ENCODE results near the gene NUP214. TPM values are rescaled to one million over a fixed set of nuclear protein-coding genes. Genes with fewer than 3 reads are reported as not detected.

The NUP214 gene
- total and polyA plus RNA-seq, 9 donors: 21.2 to 35.6 (median 29.7) TPM

- Histone ChIP-seq H3K27ac (ENCODE audit: low read length) (no peak overlapping the region), H3K9me3 (replicated peaks; ENCODE audit: control insufficient read depth, low read depth, low read length) (no peaks in the 10 kb centered on the region), H3K4me1 (ENCODE audit: control insufficient read depth, insufficient read depth, low read length) (no peaks in the 10 kb centered on the region), H3K4me3 (ENCODE audit: low read length) (no peak overlapping the region), H3K36me3 (ENCODE audit: control insufficient read depth, insufficient read depth, low read length) (peaks cover 63% of the 10 kb centered on the region), H3K27me3 (ENCODE audit: control insufficient read depth, insufficient read depth, low read length) (no peaks in the 10 kb centered on the region)
- no peak for DNase-seq
- WGBS (ENCODE audit: insufficient coverage): 90% methylated on average over 2 of the region's 2 CpGs
These were observed 13.3 kb downstream of the NUP214 start for GRCh38 chr9:131138676-131139075.

GRCh38 chr9:131140112-131140511 is 14.7 kb downstream of the NUP214 start:
- no peaks in the 10 kb centered on the region for H3K27me3 ChIP-seq (ENCODE audit: control insufficient read depth, insufficient read depth, low read length)
- H3K4me3 ChIP-seq (ENCODE audit: low read length): no peak overlapping the region
- DNase-seq: no peak
- no peaks in the 10 kb centered on the region for H3K4me1 ChIP-seq (ENCODE audit: control insufficient read depth, insufficient read depth, low read length)
- H3K9me3 ChIP-seq (replicated peaks; ENCODE audit: control insufficient read depth, low read depth, low read length): no peaks in the 10 kb centered on the region
- peaks cover 60% of the 10 kb centered on the region for H3K36me3 ChIP-seq (ENCODE audit: control insufficient read depth, insufficient read depth, low read length)
- WGBS (ENCODE audit: insufficient coverage): 83% methylated on average over 4 of the region's 4 CpGs
- no peak overlapping the region for H3K27ac ChIP-seq (ENCODE audit: low read length)

- H3K4me3 ChIP-seq (ENCODE audit: low read length): no peak overlapping the region
- H3K27ac ChIP-seq (ENCODE audit: low read length): no peak overlapping the region
- no peaks in the 10 kb centered on the region for H3K27me3 ChIP-seq (ENCODE audit: control insufficient read depth, insufficient read depth, low read length)
- H3K36me3 ChIP-seq (ENCODE audit: control insufficient read depth, insufficient read depth, low read length): peaks cover 62% of the 10 kb centered on the region
- no peaks in the 10 kb centered on the region for H3K9me3 ChIP-seq (replicated peaks; ENCODE audit: control insufficient read depth, low read depth, low read length)
- no CpG with 5 or more reads among the region's 3 CpGs for WGBS (ENCODE audit: insufficient coverage)
- no peak for DNase-seq
- H3K4me1 ChIP-seq (ENCODE audit: control insufficient read depth, insufficient read depth, low read length): no peaks in the 10 kb centered on the region
These were observed 15.2 kb downstream of the NUP214 start for GRCh38 chr9:131140550-131140949.

- H3K36me3 ChIP-seq (ENCODE audit: control insufficient read depth, insufficient read depth, low read length): peaks cover 59% of the 10 kb centered on the region
- no CpG with 5 or more reads among the region's 3 CpGs for WGBS (ENCODE audit: insufficient coverage)
- no peaks in the 10 kb centered on the region for H3K27me3 ChIP-seq (ENCODE audit: control insufficient read depth, insufficient read depth, low read length)
- no peak overlapping the region for H3K4me3 ChIP-seq (ENCODE audit: low read length)
- H3K27ac ChIP-seq (ENCODE audit: low read length): no peak overlapping the region
- no peaks in the 10 kb centered on the region for H3K9me3 ChIP-seq (replicated peaks; ENCODE audit: control insufficient read depth, low read depth, low read length)
- H3K4me1 ChIP-seq (ENCODE audit: control insufficient read depth, insufficient read depth, low read length): no peaks in the 10 kb centered on the region
- DNase-seq: no peak
These were observed 16.8 kb downstream of the NUP214 start for GRCh38 chr9:131142160-131142559.

GRCh38 chr9:131144201-131144600 is 18.8 kb downstream of the NUP214 start:
- Histone ChIP-seq H3K36me3 (ENCODE audit: control insufficient read depth, insufficient read depth, low read length) (peaks cover 61% of the 10 kb centered on the region), H3K27ac (ENCODE audit: low read length) (no peak overlapping the region), H3K4me3 (ENCODE audit: low read length) (no peak overlapping the region), H3K9me3 (replicated peaks; ENCODE audit: control insufficient read depth, low read depth, low read length) (no peaks in the 10 kb centered on the region), H3K4me1 (ENCODE audit: control insufficient read depth, insufficient read depth, low read length) (no peaks in the 10 kb centered on the region), H3K27me3 (ENCODE audit: control insufficient read depth, insufficient read depth, low read length) (no peaks in the 10 kb centered on the region)
- DNase-seq: no peak
- WGBS (ENCODE audit: insufficient coverage): 91% methylated on average over 3 of the region's 3 CpGs

- no peak overlapping the region for H3K27ac ChIP-seq (ENCODE audit: low read length)
- H3K36me3 ChIP-seq (ENCODE audit: control insufficient read depth, insufficient read depth, low read length): peaks cover 59% of the 10 kb centered on the region
- WGBS (ENCODE audit: insufficient coverage): no CpG with 5 or more reads among the region's 2 CpGs
- no peaks in the 10 kb centered on the region for H3K27me3 ChIP-seq (ENCODE audit: control insufficient read depth, insufficient read depth, low read length)
- H3K9me3 ChIP-seq (replicated peaks; ENCODE audit: control insufficient read depth, low read depth, low read length): no peaks in the 10 kb centered on the region
- DNase-seq: no peak
- H3K4me3 ChIP-seq (ENCODE audit: low read length): no peak overlapping the region
- no peaks in the 10 kb centered on the region for H3K4me1 ChIP-seq (ENCODE audit: control insufficient read depth, insufficient read depth, low read length)
These were observed 19.9 kb downstream of the NUP214 start for GRCh38 chr9:131145245-131145644.

- no peak overlapping the region for H3K27ac ChIP-seq (ENCODE audit: low read length)
- H3K4me3 ChIP-seq (ENCODE audit: low read length): no peak overlapping the region
- H3K36me3 ChIP-seq (ENCODE audit: control insufficient read depth, insufficient read depth, low read length): peaks cover 64% of the 10 kb centered on the region
- H3K27me3 ChIP-seq (ENCODE audit: control insufficient read depth, insufficient read depth, low read length): no peaks in the 10 kb centered on the region
- DNase-seq: no peak
- WGBS (ENCODE audit: insufficient coverage): 86% methylated on average over 1 of the region's 4 CpGs
- H3K4me1 ChIP-seq (ENCODE audit: control insufficient read depth, insufficient read depth, low read length): no peaks in the 10 kb centered on the region
- H3K9me3 ChIP-seq (replicated peaks; ENCODE audit: control insufficient read depth, low read depth, low read length): no peaks in the 10 kb centered on the region
These were observed 20.8 kb downstream of the NUP214 start for GRCh38 chr9:131146186-131146585.

GRCh38 chr9:131148276-131148675 is 22.9 kb downstream of the NUP214 start:
- no peak overlapping the region for H3K27ac ChIP-seq (ENCODE audit: low read length)
- H3K4me1 ChIP-seq (ENCODE audit: control insufficient read depth, insufficient read depth, low read length): no peaks in the 10 kb centered on the region
- DNase-seq: no peak
- H3K27me3 ChIP-seq (ENCODE audit: control insufficient read depth, insufficient read depth, low read length): no peaks in the 10 kb centered on the region
- H3K9me3 ChIP-seq (replicated peaks; ENCODE audit: control insufficient read depth, low read depth, low read length): no peaks in the 10 kb centered on the region
- peaks cover 71% of the 10 kb centered on the region for H3K36me3 ChIP-seq (ENCODE audit: control insufficient read depth, insufficient read depth, low read length)
- no peak overlapping the region for H3K4me3 ChIP-seq (ENCODE audit: low read length)
- no CpG with 5 or more reads among the region's 3 CpGs for WGBS (ENCODE audit: insufficient coverage)

- Histone ChIP-seq H3K4me1 (ENCODE audit: control insufficient read depth, insufficient read depth, low read length) (no peaks in the 10 kb centered on the region), H3K27ac (ENCODE audit: low read length) (no peak overlapping the region), H3K4me3 (ENCODE audit: low read length) (no peak overlapping the region), H3K9me3 (replicated peaks; ENCODE audit: control insufficient read depth, low read depth, low read length) (no peaks in the 10 kb centered on the region), H3K27me3 (ENCODE audit: control insufficient read depth, insufficient read depth, low read length) (no peaks in the 10 kb centered on the region), H3K36me3 (ENCODE audit: control insufficient read depth, insufficient read depth, low read length) (peaks cover 75% of the 10 kb centered on the region)
- no peak for DNase-seq
- 73% methylated on average over 2 of the region's 7 CpGs for WGBS (ENCODE audit: insufficient coverage)
These were observed 23.7 kb downstream of the NUP214 start for GRCh38 chr9:131148966-131149687.

GRCh38 chr9:131149688-131150053 is 24.3 kb downstream of the NUP214 start:
- WGBS (ENCODE audit: insufficient coverage): 75% methylated on average over 5 of the region's 5 CpGs
- no peaks in the 10 kb centered on the region for H3K4me1 ChIP-seq (ENCODE audit: control insufficient read depth, insufficient read depth, low read length)
- no peaks in the 10 kb centered on the region for H3K27me3 ChIP-seq (ENCODE audit: control insufficient read depth, insufficient read depth, low read length)
- no peak for DNase-seq
- no peak overlapping the region for H3K27ac ChIP-seq (ENCODE audit: low read length)
- H3K9me3 ChIP-seq (replicated peaks; ENCODE audit: control insufficient read depth, low read depth, low read length): no peaks in the 10 kb centered on the region
- H3K4me3 ChIP-seq (ENCODE audit: low read length): no peak overlapping the region
- peaks cover 76% of the 10 kb centered on the region for H3K36me3 ChIP-seq (ENCODE audit: control insufficient read depth, insufficient read depth, low read length)

GRCh38 chr9:131153595-131153994 is 28.2 kb downstream of the NUP214 start:
- H3K27ac ChIP-seq (ENCODE audit: low read length): no peak overlapping the region
- no peak overlapping the region for H3K4me3 ChIP-seq (ENCODE audit: low read length)
- H3K9me3 ChIP-seq (replicated peaks; ENCODE audit: control insufficient read depth, low read depth, low read length): no peaks in the 10 kb centered on the region
- 82% methylated on average over 4 of the region's 4 CpGs for WGBS (ENCODE audit: insufficient coverage)
- no peaks in the 10 kb centered on the region for H3K4me1 ChIP-seq (ENCODE audit: control insufficient read depth, insufficient read depth, low read length)
- DNase-seq: no peak
- H3K27me3 ChIP-seq (ENCODE audit: control insufficient read depth, insufficient read depth, low read length): no peaks in the 10 kb centered on the region
- peaks cover 53% of the 10 kb centered on the region for H3K36me3 ChIP-seq (ENCODE audit: control insufficient read depth, insufficient read depth, low read length)
